K562 (cell line): ENCODE measurements around the gene DAPK1. TPM values are rescaled to one million over a fixed set of nuclear protein-coding genes. Genes with fewer than 3 reads are reported as not detected.

Experiments
- ATAC-seq: fragments of 200-7000 bp; cut with Tn5 transposase; 3 replicates; pipeline ENCODE4 v1.9.1; 2020; ENCODE audit warnings: moderate library complexity
- BruUV-seq: library from RNA; stranded (reverse); fragments of 400-500 nt; replicated peaks from 2 replicates; lab custom pipeline; 2021; lab: Mats Ljungman, UMichigan
- CTCF ChIA-PET: fragments of 300-600 bp; formaldehyde crosslinking; extraction: SDS; loops from one replicate; lab custom pipeline; 2021; ENCODE audit warnings: low intra/inter-chr PET ratio; lab: Yijun Ruan, JAX
- POLR2A ChIA-PET: fragments of 300-600, 350-650 bp; sonication (Branson Sonifier 250); formaldehyde crosslinking; extraction: SDS; loops from one replicate; lab custom pipeline; 2021; ENCODE audit warnings: antibody characterized with exemption, inconsistent platforms; lab: Yijun Ruan, JAX
- DNase-seq, 4 experiments: peaks; one replicate each; pipeline versions ENCODE4 v3.0.0 to v3.0.0-alpha.2; 2011 to 2018; ENCODE audit warnings: low spot score in 3 of 4, mixed read lengths in 3 of 4; ENCODE audit errors: extremely low read depth in 1 of 4
- FAIRE-seq: peaks from 2 replicates; lab custom pipeline; 2011; peaks lifted over from hg19 to GRCh38; lab: Jason Lieb, UNC
- H2AFZ ChIP-seq: 2 replicates; pipeline ENCODE4 v1.6.0; 2011; ENCODE audit warnings: low read depth, low read length, control low read depth, inconsistent platforms
- H3K27ac ChIP-seq: fragments of 200-600 bp; 3 replicates; pipeline ENCODE4 v1.8.0; 2011; ENCODE audit warnings: low read depth, mild to moderate bottlenecking, control low read depth, inconsistent platforms, low read length, moderate library complexity, mixed read lengths; ENCODE audit errors: extremely low read depth
- H3K27me3 ChIP-seq, 2 experiments: fragments of 300-600 bp in 1 of 2; 2 replicates in 1 of 2; 3 replicates in 1 of 2; pipeline versions ENCODE4 v1.6.0 to v1.8.0; 2011; ENCODE audit warnings: inconsistent platforms in 2 of 2, low read length in 2 of 2, mild to moderate bottlenecking in 1 of 2, mixed read lengths in 1 of 2, moderate library complexity in 1 of 2; ENCODE audit not compliant: control insufficient read depth in 2 of 2, insufficient read depth in 2 of 2
- H3K36me3 ChIP-seq: fragments of 300-600 bp; 3 replicates; pipeline ENCODE4 v1.8.0; 2011; ENCODE audit warnings: mild to moderate bottlenecking, low read length, inconsistent platforms; ENCODE audit not compliant: control insufficient read depth, insufficient read depth
- H3K4me1 ChIP-seq, 2 experiments: fragments of 200-600 bp in 1 of 2; replicated peaks in 1 of 2; 2 replicates in 1 of 2; 3 replicates in 1 of 2; pipeline versions ENCODE4 v1.5.1 to v1.8.0; 2011; ENCODE audit warnings: inconsistent platforms in 2 of 2, low read length in 2 of 2, mild to moderate bottlenecking in 1 of 2, mixed read lengths in 1 of 2, moderate library complexity in 1 of 2; ENCODE audit not compliant: control insufficient read depth in 2 of 2, insufficient read depth in 2 of 2
- H3K4me2 ChIP-seq: 2 replicates; pipeline ENCODE4 v1.6.1; 2011; ENCODE audit warnings: low read length, control low read depth, inconsistent platforms, mixed read lengths; ENCODE audit not compliant: insufficient read depth
- H3K4me3 ChIP-seq: fragments of 200-600 bp; sonication (generic), shearing (Covaris generic); 2 replicates; pipeline ENCODE4 v1.5.1; 2016; ENCODE audit warnings: control low read depth, inconsistent platforms
- H3K79me2 ChIP-seq: fragments of 200-600 bp; 3 replicates; pipeline ENCODE4 v1.8.0; 2011; ENCODE audit warnings: low read length, inconsistent platforms; ENCODE audit not compliant: control insufficient read depth, insufficient read depth
- H3K9ac ChIP-seq, 2 experiments: 2 replicates each; pipeline versions ENCODE4 v1.6.0 to v1.6.1; 2011; ENCODE audit warnings: low read depth in 2 of 2, low read length in 2 of 2, control low read depth in 1 of 2, inconsistent platforms in 1 of 2, mild to moderate bottlenecking in 1 of 2, mixed read lengths in 1 of 2; ENCODE audit not compliant: insufficient read depth in 1 of 2
- H3K9me1 ChIP-seq: one replicate; pipeline ENCODE4 v1.6.0; 2011; ENCODE audit warnings: inconsistent platforms, mild to moderate bottlenecking, low read length, moderate library complexity; ENCODE audit not compliant: control insufficient read depth, insufficient read depth
- H3K9me3 ChIP-seq: replicated peaks from 2 replicates; pipeline ENCODE4 v1.5.1; 2011; ENCODE audit warnings: low read depth, low read length, inconsistent platforms; ENCODE audit not compliant: control insufficient read depth, insufficient read depth
- H4K20me1 ChIP-seq: replicated peaks from 2 replicates; pipeline ENCODE4 v1.6.1; 2011; ENCODE audit warnings: low read length, inconsistent platforms, mixed read lengths; ENCODE audit not compliant: control insufficient read depth, insufficient read depth
- BACH1 ChIP-seq: fragments of 200-800 bp; sonication (Bioruptor generic); IDR thresholded peaks from 2 replicates; pipeline ENCODE4 v1.6.1; 2016; ENCODE audit warnings: missing genetic modification characterization, missing compliant biosample characterization
- CBX5 ChIP-seq: IDR thresholded peaks from 2 replicates; pipeline ENCODE4 v1.6.1; 2014; ENCODE audit warnings: low read depth, borderline replicate concordance
- MAFF ChIP-seq: IDR thresholded peaks from 2 replicates; pipeline ENCODE4 v1.6.1; 2012; ENCODE audit warnings: low read length, improper control_type of control experiment
- MXD1 ChIP-seq: fragments of 250-450 bp; sonication (Bioruptor Pico); IDR thresholded peaks from 2 replicates; pipeline ENCODE4 v1.8.0; 2021; ENCODE audit warnings: borderline replicate concordance, mild to moderate bottlenecking, moderate library complexity; ENCODE audit not compliant: poor library complexity, severe bottlenecking
- NCOA4 ChIP-seq: fragments of 450-650 bp; IDR thresholded peaks from 2 replicates; pipeline ENCODE4 v1.6.1; 2018; ENCODE audit warnings: mild to moderate bottlenecking; ENCODE audit not compliant: partially characterized antibody
- PBX2 ChIP-seq, 2 experiments: IDR thresholded peaks in 1 of 2; conservative IDR thresholded peaks in 1 of 2; 2 replicates each; pipeline ENCODE4 v1.6.1; 2016; ENCODE audit warnings: low read depth in 2 of 2, mild to moderate bottlenecking in 1 of 2, missing compliant biosample characterization in 1 of 2, missing genetic modification characterization in 1 of 2, moderate library complexity in 1 of 2
- PTTG1 ChIP-seq: fragments of 450-650 bp; IDR thresholded peaks from 2 replicates; pipeline ENCODE4 v1.6.1; 2016; ENCODE audit warnings: low read depth, mild to moderate bottlenecking, missing genetic modification characterization, missing compliant biosample characterization
- RBFOX2 ChIP-seq: fragments of 200-400 bp; formaldehyde crosslinking; IDR thresholded peaks from 2 replicates; pipeline ENCODE4 v1.6.1; 2017; ENCODE audit warnings: low read depth, mild to moderate bottlenecking, low read length, moderate library complexity
- RBM34 ChIP-seq: fragments of 200-400 bp; formaldehyde crosslinking; IDR thresholded peaks from 2 replicates; pipeline ENCODE4 v1.6.1; 2018; ENCODE audit warnings: low read length, borderline replicate concordance; ENCODE audit not compliant: insufficient read depth
- SAFB ChIP-seq: fragments of 200-400 bp; formaldehyde crosslinking; IDR thresholded peaks from 2 replicates; pipeline ENCODE4 v1.6.1; 2017; ENCODE audit warnings: low read depth, low read length, borderline replicate concordance
- TARDBP ChIP-seq: fragments of 450-650 bp; IDR thresholded peaks from 2 replicates; pipeline ENCODE4 v1.6.1; 2016
- TEAD2 ChIP-seq: fragments of 450-650 bp; IDR thresholded peaks from 2 replicates; pipeline ENCODE4 v1.6.1; 2016; ENCODE audit warnings: missing genetic modification characterization, control low read depth, missing compliant biosample characterization
- TFAM ChIP-seq: fragments of 250-450 bp; sonication (Bioruptor Pico); conservative IDR thresholded peaks from 2 replicates; pipeline ENCODE4 v1.5.0; 2021; ENCODE audit warnings: mild to moderate bottlenecking, moderate library complexity
- ZFP30 ChIP-seq: fragments of 250-450 bp; sonication (Bioruptor Pico); IDR thresholded peaks from 2 replicates; pipeline ENCODE4 v1.8.0; 2022; ENCODE audit warnings: moderate library complexity, mild to moderate bottlenecking, inconsistent platforms, borderline replicate concordance
- ZNF224 ChIP-seq: sonication (generic); formaldehyde crosslinking; IDR thresholded peaks from 2 replicates; pipeline ENCODE4 v1.8.0; 2022; ENCODE audit warnings: mild to moderate bottlenecking, missing genetic modification reagents
- ZNF512 ChIP-seq: IDR thresholded peaks from 2 replicates; pipeline ENCODE4 v1.6.1; 2016; ENCODE audit warnings: missing genetic modification characterization, missing compliant biosample characterization
- ZNF584 ChIP-seq: fragments of 200-800 bp; sonication (Bioruptor generic); IDR thresholded peaks from 2 replicates; pipeline ENCODE4 v1.6.1; 2016; ENCODE audit warnings: low read depth, mild to moderate bottlenecking, missing genetic modification characterization, missing compliant biosample characterization
- ZNF830 ChIP-seq: fragments of 250-450 bp; sonication (Bioruptor Pico); IDR thresholded peaks from 2 replicates; pipeline ENCODE4 v1.5.0; 2021; ENCODE audit warnings: mild to moderate bottlenecking
- ZSCAN32 ChIP-seq: fragments of 450-650 bp; formaldehyde crosslinking; IDR thresholded peaks from 2 replicates; pipeline ENCODE4 v1.4.0; 2020; ENCODE audit warnings: mild to moderate bottlenecking, moderate library complexity
- WGBS: fragments of 100-300 bp; shearing (Covaris generic); methylation state at CpG from one replicate; pipeline ENCODE4 v1.1.6; 2016; ENCODE audit warnings: low coverage, mixed read lengths; ENCODE audit not compliant: insufficient coverage; ENCODE audit errors: missing lambda C conversion rate; 5-methylcytosine and 5-hydroxymethylcytosine counted together
- in situ Hi-C: fragments of 300-500 bp; cut with MboI; formaldehyde crosslinking; loops from 4 replicates; pipeline ENCODE4 v1.15.0; 2018; ENCODE audit warnings: inconsistent platforms, mixed read lengths
- intact Hi-C: fragments of 100-400 bp; cut with micrococcal nuclease; formaldehyde crosslinking; loops from 2 replicates; pipeline ENCODE4 v1.14.2; 2022
- polyA plus RNA-seq, 8 experiments: library from polyadenylated mRNA; depleted of rRNA in 4 of 8; stranded (reverse) in 5 of 8; unstranded in 3 of 8; fragments of >200 nt; fragmentation: Nextera tagmentation in 2 of 8; fragmentation: Illumina TruSeq in 1 of 8; extraction: Ambion mirVana in 2 of 8; extraction: Trizol in 1 of 8; gene quantifications; 2 replicates each; pipeline versions ENCODE4 v1.2.1 to v1.2.3, GENCODE V29; 2011 to 2014; ENCODE audit warnings: inconsistent platforms in 1 of 8, missing spikeins in 1 of 8
- total RNA-seq, 7 experiments: library from RNA; depleted of rRNA in 6 of 7; stranded (reverse); fragments of >200 nt in 6 of 7; fragmentation: Illumina TruSeq in 2 of 7; extraction: Trizol in 2 of 7; gene quantifications; 2 replicates each; pipeline versions ENCODE4 v1.2.1 to v1.2.3, GENCODE V29; 2011 to 2021; ENCODE audit warnings: low replicate concordance in 1 of 7

Gene DAPK1
- total and polyA plus RNA-seq, 9 of the 15 experiments (the other 6 are each of a cell fraction or from before 2014, with no cell fraction given): 1.7 to 26.4 (median 15.8) TPM

GRCh38 chr9:87494970-87495471 is 2.6 kb upstream of the DAPK1 start:
- Histone ChIP-seq H3K4me2 (no peak overlapping the region), H3K27me3 (no peaks in the 10 kb centered on the region), H3K4me1 (peaks cover 16 to 22% of the 10 kb centered on the region in 2 experiments; a peak in 4 of 5 replicates), H4K20me1 (no peaks in the 10 kb centered on the region), H3K9me3 (no peaks in the 10 kb centered on the region), H3K79me2 (peaks cover 23% of the 10 kb centered on the region), H3K9me1 (no peaks in the 10 kb centered on the region), H3K9ac (no peak overlapping the region), H3K27ac (no peak overlapping the region), H3K4me3 (no peak overlapping the region), H2AFZ (no peak overlapping the region), H3K36me3 (peaks cover 9% of the 10 kb centered on the region; the same call in 1 of the 3 replicates)
- intact Hi-C loops: loop anchor here (10.0 kb wide), 1 partner anchor 170 kb away; no protein-coding TSS in a partner anchor
- ATAC-seq (no peak), DNase-seq (peak; percentile 19 to 54 (median 30)), FAIRE-seq (no peak)
- in situ Hi-C loops: no loop called here
- no TSS peak for BruUV-seq
- ChIA-PET CTCF (no interaction called here), POLR2A (no interaction called here)
- WGBS: 0% methylated on average over 2 of the region's 2 CpGs
- TF ChIP-seq BACH1 (tag) (0 out of 2 replicates have a peak, but pooled peaks have one; percentile 17), TFAM (CRISPR knock-in tag) (no peak), ZNF830 (no peak), ZFP30 (no peak), ZNF584 (CRISPR knock-in tag) (no peak), RBFOX2 (no peak), PBX2 (CRISPR knock-in tag; IDR thresholded peaks at IDR 0.05; ENCODE audit: low read depth) (no peak), PBX2 (tag; conservative IDR thresholded peaks at IDR 0.05; ENCODE audit: low read depth) (peak; percentile 61), MXD1 (no peak), NCOA4 (no peak), ZNF224 (no peak), ZNF512 (tag) (no peak), TEAD2 (tag) (no peak), MAFF (no peak), TARDBP (no peak), ZSCAN32 (no peak), SAFB (no peak), RBM34 (no peak), CBX5 (no peak), PTTG1 (tag) (no peak)
